ENCODE data around the gene PPIP5K2.
"Not testable (repeated sequence)": the region's sequence is repeated elsewhere in the genome, so short reads cannot be mapped to it uniquely, and the experiment has no call there.

The PPIP5K2 gene

DNA sequence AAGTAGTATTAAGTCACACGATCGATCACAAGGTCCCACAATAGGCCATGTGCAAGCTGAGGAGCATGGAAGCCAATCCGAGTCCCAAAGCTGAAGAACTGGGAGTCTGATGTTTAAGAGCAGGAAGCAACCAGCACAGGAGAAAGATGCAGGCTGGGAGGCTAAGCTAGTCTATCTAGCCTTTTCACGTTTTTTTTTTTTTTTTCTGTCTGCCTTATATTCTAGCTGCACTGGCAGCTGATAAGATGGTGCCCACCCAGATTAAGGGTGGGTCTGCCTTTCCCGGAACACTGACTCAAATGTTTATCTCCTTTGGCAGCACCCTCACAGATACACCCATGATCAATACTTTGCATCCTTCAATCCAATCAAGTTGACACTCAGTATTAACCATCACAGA lies 6.5 kb downstream of the PPIP5K2 start:
- DNase-seq, result no peak

GRCh38 chr5:103127292-103127817 lies 7.3 kb downstream of the PPIP5K2 start:
- no peak for DNase-seq

GRCh38 chr5:103128202-103128601 lies 8.1 kb downstream of the PPIP5K2 start:
- DNase-seq, result no peak

GRCh38 chr5:103132684-103133083 lies 12.6 kb downstream of the PPIP5K2 start:
- DNase-seq, result no peak

GRCh38 chr5:103133231-103133630 lies 13.1 kb downstream of the PPIP5K2 start:
- no peak for DNase-seq

DNA sequence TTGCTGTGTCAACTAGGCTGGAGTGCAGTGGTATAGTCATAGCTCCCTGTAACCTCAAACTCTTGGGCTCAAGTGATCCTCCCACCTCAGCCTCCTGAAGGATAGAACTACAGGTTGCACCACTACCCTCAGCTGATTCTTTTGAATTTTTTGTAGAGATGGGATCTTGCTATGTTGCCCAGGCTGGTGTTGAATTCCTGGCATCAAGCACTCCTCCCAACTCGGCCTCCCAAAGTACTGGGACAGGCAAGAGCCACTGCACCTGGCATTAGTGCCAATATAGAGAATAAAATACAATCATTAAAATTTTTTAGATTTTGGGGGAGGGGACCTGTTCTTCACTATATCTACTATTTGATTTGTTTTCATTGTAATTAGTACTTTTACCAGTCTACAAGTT lies 15.4 kb downstream of the PPIP5K2 start:
- DNase-seq, result no peak

GRCh38 chr5:103138202-103138690 lies 18.1 kb downstream of the PPIP5K2 start:
- DNase-seq, result no peak

GRCh38 chr5:103139264-103139865 lies 19.3 kb downstream of the PPIP5K2 start:
- peak; percentile 75 for DNase-seq

- DNase-seq, result not testable (repeated sequence)
These were observed 22.0 kb downstream of the PPIP5K2 start for GRCh38 chr5:103142132-103142531.

DNA sequence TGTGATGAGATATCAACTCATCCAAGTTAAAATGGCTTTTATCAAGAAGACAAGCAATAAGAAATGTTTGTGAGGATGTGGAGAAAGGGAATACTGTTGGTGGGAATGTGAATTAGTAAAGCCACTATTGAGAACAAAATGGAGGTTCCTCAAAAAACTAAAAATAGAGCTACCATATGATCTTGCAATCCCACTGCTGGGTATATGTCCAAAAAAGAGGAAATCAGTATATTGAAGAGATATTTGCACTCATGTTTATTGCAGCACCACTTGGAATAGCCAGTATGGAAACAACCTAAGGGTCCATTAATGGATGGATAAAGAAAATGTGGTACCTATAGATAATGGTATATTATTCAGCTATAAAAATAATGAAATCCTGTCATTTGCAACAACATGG lies 25.1 kb downstream of the PPIP5K2 start:
- DNase-seq, result no peak

- no peak for DNase-seq
These were observed 28.1 kb downstream of the PPIP5K2 start for GRCh38 chr5:103148213-103148612.

DNA sequence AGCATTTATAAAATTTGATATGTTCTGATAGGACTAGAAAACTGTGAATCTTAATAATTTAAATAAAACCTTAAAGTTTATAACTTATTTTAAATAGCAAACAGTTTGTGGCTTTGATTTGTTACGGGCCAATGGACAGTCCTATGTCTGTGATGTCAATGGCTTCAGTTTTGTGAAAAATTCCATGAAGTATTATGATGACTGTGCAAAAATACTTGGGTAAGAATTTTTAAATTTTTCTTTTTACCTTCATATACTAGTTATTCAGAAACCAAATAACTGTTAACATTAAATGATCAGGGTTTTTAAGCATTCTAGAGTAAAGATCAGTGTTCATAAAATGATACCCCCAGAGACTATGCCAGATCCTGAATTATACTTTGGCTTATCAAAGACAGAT lies 31.1 kb downstream of the PPIP5K2 start:
- DNase-seq, result no peak

DNA sequence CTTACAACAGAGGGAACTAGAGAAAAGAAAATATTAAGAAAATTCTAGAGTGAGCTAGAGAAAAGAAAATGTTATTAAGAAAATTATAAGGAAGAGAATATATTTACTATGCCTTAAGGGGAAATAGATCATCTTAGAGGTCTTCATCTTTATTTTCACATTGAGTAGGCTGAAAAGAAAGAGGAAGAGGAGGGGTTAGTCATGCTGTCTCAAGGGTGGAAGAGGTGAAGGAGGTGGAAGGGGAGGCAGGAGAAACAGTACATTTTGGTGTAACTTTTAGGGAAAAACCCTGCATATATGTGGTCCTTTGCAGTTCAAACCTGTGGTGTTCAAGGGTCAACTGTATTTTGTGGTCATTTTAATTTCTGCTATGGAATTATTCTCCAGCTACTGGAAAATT lies 46.6 kb downstream of the PPIP5K2 start:
- DNase-seq, result no peak

DNA sequence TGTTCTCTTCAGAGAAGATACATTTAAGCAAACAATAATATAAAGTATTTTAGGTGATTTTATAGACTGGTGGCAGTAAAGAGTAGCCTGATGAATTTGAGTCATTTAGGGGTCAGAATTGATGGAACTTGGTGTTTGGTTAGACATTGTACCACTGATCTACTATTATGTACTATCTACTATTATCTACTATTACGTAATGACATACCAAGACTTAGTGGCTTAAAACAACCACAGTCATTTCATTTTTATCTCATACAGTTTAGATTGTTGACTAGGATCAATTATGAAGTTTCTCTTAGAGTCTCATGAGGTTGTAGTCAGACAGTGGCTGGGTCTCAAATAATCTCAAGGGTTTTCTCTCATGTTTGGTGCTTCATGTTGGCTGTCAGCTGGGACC lies 54.0 kb downstream of the PPIP5K2 start:
- DNase-seq, result no peak

- DNase-seq, result no peak
These were observed 57.4 kb downstream of the PPIP5K2 start for GRCh38 chr5:103177543-103177942.

DNA sequence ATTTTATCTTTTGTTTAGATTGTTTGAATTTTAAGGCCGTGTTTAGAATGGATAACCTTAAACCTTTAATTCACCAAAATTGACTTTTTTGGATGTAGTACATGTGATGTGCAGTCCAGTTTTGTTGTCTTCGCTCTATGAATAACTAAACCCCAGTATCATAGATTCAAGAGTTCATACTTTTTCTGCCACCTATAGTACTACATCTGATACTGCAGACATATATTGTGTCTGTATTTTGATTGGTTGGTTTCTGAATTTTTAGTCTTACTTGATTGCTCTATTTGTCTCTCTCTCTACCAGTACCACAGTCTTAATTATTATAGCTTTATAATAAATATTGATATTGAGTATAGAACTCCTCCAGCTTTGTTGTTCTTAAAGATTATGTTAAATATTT lies 58.1 kb downstream of the PPIP5K2 start:
- DNase-seq, result no peak

DNA sequence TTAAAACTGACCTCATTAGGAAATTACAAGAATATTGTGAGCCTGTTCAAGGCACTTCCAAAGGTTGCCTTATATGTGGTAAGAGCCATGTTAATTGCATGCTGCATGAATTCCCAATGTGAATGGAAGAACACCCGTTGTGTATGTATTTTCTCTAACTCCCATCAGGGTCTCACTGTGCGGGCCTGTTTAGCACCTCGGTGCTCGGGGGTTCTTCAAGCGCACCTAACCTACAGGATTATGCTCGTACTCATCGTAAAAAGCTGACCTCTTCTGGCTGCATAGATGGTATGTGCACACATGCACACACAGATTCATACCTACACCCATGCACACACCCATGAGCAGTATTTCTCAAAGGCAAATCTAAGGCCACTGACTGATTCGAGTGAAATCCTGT lies 66.1 kb downstream of the PPIP5K2 start:
- no peak for DNase-seq

DNA sequence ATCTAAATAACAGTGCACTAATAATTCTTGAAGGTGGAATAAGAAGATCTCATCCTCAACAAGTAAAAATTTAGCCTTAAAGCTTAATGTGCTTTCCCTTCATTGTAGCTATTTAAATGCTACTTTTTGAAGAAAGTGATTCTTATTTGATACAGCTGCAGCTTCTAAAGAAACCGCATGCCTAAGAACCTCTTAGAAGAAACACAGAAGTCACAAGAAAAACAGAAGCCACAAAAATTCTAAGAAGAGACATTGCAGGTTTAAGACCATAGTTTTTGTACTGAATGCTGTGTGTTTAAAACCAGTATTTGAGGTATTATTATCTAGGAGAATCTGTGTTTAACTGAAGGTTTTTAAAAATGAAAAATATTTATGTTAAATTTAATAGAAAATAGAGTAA lies 68.3 kb downstream of the PPIP5K2 start:
- DNase-seq, result no peak

GRCh38 chr5:103203226-103203625 lies 83.1 kb downstream of the PPIP5K2 start:
- no peak for DNase-seq

GRCh38 chr5:103204990-103205389 lies 84.9 kb downstream of the PPIP5K2 start:
- not testable (repeated sequence) for DNase-seq

DNA sequence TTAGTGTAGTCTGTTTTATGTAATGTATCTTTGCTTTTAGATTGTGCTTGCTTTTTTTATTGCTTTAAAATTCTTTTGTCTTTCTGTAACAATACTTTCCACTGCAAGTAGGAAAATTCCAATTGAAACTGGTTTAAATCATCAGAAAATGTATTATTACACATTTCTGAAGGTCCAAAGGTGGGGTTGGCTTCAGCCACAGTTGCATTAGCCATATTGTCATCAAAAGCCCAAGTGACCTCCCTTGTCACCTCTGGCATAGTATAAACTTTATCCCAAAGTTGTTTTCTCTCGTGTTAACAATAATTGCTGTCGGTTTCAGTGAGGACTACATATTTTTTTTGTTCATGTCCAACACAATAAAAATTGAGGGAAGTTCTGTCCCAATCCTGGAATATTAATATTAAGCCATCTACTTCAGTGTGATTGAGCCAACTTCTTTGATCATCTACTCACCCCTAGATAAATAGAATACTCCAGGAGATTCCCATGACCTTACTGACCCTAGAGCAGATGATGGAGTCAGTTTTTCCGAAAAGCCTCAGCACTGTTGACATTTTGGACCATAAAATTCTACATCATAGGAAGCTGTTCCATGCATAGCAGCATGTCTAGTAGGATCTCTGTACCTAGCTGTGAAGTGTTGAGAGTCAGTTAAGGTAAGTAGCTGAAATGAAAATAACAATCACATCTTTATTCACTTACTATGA lies 86.0 kb downstream of the PPIP5K2 start:
- DNase-seq, result no peak

GRCh38 chr5:103207011-103207410 lies 86.9 kb downstream of the PPIP5K2 start:
- no peak for DNase-seq

DNA sequence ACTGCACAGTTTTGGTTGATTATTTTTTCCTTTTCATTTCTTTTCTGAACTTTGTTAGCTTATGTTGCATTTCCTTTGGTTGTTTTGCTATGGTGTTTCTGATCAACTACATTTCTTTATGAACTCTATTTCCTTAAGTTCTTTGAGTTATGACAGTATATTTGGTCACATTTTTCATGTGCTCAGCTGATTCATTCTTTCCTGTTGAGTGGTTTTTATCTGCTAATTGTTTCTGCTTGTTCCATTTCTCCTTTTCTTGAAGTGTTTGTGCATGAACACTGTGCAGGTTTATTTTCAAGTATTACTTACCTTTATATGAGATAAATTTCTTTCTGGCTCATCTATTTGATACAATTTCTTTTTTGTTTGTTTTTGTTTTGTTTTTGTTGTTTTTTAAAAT lies 87.6 kb downstream of the PPIP5K2 start:
- no peak for DNase-seq

- DNase-seq, result no peak
These were observed 88.4 kb downstream of the PPIP5K2 start for GRCh38 chr5:103208460-103208859.

DNA sequence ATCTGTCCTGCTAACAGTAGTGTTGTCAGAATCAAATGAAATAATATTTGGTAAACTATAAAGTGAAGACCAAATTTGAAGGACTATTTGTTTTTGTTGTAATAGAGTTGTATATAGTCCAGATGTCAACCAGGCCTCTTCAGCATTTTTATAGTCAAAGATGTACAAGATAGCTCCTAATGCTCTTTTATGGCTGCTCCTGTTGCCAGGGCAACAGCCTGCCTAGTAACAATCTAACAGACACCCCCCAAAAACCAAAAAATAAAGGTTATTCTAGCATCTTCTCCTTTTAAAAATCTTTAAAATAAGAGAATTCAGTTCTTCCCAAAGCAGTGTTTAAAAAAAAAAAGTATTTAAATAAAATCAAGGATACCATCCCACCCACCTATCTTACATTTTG lies 89.0 kb downstream of the PPIP5K2 start:
- no peak for DNase-seq

Measured in stimulated activated CD4-positive, alpha-beta T cell treated with anti-CD3 and anti-CD28 coated beads, Interleukin-1b, Interleukin-23, amount 100 ng/mL, for 48 hours (primary cell).